SIG-M5 treated with dmso at 0.1 percent for 504 hours (cell line): ENCODE results near the gene CEP85.
A peak's percentile ranks its signal among the peaks of the same experiment; 100 is the strongest.

Experiments used
- DNase-seq: peaks from one replicate; lab custom pipeline; 2025; ENCODE audit not compliant: unreplicated experiment; lab: John Stamatoyannopoulos, UW

Gene CEP85, protein sequence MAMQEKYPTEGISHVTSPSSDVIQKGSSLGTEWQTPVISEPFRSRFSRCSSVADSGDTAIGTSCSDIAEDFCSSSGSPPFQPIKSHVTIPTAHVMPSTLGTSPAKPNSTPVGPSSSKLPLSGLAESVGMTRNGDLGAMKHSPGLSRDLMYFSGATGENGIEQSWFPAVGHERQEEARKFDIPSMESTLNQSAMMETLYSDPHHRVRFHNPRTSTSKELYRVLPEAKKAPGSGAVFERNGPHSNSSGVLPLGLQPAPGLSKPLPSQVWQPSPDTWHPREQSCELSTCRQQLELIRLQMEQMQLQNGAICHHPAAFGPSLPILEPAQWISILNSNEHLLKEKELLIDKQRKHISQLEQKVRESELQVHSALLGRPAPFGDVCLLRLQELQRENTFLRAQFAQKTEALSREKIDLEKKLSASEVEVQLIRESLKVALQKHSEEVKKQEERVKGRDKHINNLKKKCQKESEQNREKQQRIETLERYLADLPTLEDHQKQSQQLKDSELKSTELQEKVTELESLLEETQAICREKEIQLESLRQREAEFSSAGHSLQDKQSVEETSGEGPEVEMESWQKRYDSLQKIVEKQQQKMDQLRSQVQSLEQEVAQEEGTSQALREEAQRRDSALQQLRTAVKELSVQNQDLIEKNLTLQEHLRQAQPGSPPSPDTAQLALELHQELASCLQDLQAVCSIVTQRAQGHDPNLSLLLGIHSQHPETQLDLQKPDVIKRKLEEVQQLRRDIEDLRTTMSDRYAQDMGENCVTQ

DNA sequence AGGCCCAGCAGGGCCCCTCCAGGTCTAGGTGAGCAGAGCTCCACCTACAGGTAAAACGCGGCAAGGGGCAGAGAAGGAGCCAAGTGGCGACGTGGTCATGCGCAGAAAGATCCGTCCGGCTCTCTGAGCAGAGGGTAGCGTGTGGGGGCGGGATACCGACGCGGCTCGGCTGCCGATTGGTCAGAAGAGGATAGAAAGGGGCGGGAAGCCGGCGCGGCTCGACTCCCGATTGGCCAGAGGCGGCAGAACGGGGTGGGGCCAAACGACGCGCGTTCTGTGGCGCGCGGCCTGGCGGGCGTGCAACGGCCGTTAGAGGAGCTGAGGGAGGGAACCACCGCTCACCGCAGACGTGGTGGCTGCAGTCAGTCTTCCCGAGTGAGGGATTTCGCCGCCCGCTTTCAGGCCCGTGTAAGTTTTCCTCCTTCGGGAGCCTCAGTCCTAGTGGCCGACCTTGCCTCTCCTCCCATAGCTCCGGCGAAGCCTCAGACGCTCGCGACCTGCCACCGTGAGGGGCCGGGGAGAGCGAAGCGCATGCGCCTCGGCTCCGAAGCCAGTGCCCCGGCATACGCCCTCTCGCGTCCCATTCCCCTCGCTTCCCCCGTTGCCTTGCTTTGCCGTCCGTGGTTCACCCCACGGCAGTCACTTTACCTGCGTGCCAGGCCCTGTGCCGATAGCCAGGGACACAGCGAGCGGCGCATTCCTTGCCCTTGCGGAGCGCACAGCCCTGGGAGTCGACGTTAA lies at the start of gene CEP85:
Gene CEP85, plus strand, starts transcription at position 298 of the 741 bp plus-strand sequence. CDS start 5,584 bp downstream, outside the sequence.
- peak; percentile 95 for DNase-seq

DNA sequence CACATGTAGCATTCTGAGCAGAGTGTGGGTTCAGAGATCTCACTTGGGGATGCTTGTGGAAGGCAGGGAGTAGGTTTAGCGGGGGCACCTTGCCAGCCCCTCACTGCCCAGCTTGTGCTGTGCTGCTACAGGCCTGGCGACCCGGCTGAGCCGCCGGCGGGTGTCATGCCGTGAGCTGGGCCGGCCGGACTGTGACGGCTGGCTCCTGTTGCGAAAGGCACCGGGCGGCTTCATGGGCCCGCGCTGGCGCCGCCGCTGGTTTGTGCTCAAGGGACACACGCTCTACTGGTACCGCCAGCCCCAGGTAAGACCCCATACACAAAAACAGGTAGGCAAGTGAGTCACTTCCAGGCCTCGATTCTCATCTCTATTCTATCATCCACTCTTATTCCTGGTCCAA lies 49.1 kb upstream of the CEP85 start:
- DNase-seq: no peak

DNA sequence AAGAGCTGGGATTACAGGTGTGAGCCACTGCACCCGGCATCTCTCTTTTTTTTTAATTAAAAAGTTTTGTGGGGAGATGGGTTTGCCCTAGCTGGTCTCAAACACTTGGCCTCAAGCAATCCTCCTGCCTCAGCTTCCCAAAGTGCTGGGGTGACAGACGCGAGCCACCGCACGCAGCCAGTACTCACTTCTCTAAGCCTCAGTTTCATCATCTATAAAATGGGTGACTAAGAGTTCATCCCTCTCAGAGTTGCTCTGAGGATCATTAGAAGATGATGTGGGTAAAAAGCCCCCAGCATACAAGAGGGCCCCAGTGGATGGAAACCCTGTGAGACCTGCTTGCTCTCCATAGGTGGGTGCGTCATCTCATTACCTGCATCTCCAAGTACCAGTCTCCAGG lies 46.1 kb upstream of the CEP85 start:
- DNase-seq: no peak

DNA sequence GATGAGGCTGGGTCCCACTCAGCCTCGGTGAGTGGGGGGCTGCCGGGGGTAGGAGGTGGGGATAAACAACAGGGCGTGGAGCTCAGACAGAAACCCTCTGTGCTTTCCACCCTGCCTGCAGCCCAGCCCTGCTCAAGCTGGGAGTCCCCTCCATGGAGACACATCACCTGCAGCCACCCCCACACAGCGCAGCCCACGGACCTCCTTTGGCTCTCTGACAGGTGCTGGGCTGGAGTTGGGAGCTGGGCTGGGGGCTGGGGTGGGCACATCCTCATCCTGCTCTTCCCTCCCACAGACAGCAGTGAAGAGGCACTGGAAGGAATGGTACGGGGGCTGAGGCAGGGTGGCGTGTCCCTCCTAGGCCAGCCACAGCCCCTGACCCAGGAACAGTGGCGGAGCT lies 45.5 kb upstream of the CEP85 start:
- DNase-seq: no peak

DNA sequence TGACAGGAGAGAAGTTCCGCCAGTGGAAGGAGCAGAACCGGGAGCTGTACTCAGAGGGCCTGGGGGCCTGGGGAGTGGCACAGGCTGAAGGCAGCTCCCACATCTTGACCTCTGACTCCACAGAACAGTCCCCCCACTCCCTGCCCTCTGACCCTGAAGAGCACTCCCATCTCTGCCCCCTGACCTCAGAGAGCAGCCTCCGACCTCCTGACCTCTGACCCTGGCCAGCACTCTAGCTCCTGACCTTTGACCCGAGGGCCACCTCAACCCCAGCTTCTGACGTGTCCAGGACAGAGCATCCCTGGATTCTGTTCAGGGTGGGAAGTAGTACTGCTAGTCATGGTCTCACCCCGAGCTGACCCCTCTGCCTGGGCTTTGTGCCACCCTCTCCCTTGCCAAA lies 44.7 kb upstream of the CEP85 start:
- DNase-seq: no peak

DNA sequence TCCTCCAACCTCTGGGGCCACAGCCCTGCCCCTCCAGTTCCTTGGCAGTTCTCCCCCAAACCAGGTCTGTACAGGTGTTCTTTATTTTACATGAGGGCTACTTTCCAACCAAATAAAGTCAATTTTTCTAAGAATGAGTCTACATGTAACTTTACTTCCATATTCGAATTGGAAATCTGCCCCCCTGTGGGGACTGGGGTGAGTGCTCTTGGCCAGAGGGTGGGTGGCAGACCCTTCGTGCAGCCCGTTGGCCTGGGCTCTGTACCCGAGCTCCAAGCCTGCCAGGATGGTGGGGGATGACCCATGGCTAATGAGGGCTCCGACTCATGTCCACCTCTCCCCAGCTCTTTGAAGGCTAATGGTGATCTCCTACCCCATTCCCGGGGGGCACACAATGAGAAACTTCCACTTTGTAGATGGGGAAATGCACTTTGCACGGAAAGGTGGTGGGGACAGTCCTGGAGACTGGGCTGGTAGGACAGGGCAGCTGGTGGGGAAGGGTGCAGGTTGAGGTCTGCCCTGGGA lies 44.2 kb upstream of the CEP85 start:
- DNase-seq: no peak

DNA sequence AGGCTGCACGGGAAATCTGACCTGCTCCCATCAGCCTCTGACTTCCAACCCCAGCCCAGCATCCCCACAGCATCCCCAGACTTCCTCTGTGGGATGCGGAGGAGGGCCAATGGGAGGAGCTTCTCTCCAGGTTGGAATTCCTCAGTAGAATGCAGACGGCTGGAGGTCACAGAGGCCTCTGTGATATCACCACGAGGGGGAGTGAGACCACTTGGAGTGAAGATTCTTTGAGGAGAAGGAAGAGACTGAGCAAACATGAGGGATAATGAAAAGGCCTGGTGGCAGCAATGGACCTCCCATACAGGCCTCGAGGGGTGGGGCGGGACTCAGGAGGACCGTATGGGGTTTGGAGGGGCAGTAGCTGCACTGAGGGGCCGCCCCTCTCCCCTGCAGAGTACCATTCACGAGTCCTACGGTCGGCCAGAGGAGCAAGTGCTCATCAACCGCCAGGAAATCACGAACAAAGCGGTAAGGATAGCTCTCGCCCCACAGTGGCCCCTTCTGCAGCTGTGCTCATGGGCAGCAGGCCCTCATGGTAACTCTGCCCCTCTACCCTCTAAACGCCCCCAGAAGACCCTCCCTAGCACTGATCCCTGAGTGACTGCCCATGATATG lies 43.5 kb upstream of the CEP85 start, which contains the start of gene CATSPER4:
Gene CATSPER4, plus strand, starts transcription at position 230 of the 615 bp plus-strand sequence. Its CDS starts 26 bp downstream, at position 256.
- DNase-seq: no peak

DNA sequence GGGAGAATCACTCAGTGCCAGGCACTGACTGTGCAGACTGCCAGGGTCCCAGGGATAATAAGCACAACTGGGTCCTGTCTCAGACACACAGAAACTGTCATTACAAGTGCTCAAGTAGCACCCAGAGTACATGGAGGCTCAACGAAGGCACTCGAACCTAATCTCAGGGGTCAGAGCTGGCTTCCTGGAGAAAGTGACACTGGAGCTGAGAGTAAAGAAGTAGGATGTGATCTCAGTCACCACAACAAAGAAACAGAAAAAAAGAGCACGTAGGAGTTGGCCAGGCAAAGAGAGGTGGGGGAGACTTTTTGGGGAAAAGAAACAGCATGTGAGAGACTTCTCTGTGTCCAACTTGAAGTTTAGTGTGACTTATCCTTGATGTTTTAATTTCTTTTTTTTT lies 42.3 kb upstream of the CEP85 start:
- no peak for DNase-seq

DNA sequence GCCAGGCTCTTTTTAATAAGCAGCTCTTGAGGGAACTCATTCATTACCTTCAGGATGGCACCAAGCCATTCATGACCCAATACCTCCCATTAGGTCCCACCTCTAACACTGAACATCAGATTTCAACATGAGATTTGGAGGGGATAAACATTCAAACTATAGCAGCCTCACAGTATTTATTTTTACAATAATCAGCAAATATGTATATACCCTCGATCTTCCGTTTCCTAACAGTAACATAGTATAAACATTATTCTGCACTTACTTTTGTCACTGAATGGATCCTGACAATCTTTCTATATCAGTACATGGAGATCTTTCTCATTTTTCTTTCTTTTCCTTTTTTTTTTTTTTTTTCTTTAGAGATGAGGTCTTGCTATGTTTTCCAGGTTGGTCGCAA lies 38.2 kb upstream of the CEP85 start:
- no peak for DNase-seq

DNA sequence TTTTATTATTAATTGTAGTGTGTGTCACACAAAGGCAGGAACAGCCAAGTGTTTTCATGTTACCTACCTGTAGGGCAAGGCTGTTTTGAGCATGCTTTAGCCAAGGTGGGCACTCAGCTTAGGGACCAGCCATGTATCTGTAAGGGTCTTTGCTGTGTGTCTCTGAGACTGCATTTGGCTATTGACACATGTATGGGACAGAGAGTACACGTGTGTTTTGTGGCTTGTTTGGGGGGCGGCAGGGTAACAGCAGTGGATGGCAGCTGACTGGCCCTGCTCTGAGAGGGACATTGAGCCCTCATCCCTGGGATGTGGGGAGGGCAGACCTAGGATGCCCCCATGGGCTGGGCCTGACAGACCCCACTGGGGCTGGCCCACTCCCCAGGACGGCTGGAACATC lies 36.7 kb upstream of the CEP85 start:
- no peak for DNase-seq

DNA sequence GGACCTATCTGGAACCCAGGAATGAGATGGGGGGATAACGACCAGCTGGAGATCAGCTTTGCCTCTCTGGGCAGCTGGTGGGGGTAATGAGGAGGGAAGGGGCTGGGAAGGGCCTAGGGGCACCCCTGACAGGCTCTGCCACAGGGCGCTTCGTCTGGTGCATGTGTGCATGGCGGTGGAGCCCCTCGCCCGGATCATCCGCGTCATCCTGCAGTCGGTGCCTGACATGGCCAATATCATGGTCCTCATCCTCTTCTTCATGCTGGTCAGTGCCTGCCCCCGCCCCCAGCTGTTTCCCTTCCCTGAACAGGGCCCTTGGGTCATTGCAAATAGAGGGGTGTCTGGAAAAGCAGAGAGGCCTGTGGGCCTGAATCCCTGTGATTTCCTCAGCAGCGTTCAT lies 36.2 kb upstream of the CEP85 start:
- DNase-seq: no peak

DNA sequence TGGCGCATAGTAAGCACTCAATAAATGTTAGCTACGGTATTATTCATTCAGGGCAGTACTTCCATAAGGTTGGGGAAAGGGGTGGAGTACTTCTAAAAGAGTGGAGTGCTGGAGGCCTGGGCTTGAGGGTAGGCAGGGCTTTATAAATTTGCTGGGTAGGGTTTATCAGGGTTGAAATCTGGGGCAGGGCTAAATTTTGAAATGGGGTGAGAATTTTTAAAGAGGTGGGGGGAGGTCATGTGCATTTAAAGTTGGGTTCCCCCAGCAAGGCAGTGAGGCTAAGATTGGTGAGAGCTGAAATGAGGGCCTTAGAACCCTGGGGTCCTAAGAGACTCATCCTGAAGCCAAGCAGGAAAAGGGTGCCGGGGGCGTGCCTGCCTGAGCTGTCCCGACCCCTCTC lies 33.6 kb upstream of the CEP85 start:
- no peak for DNase-seq

DNA sequence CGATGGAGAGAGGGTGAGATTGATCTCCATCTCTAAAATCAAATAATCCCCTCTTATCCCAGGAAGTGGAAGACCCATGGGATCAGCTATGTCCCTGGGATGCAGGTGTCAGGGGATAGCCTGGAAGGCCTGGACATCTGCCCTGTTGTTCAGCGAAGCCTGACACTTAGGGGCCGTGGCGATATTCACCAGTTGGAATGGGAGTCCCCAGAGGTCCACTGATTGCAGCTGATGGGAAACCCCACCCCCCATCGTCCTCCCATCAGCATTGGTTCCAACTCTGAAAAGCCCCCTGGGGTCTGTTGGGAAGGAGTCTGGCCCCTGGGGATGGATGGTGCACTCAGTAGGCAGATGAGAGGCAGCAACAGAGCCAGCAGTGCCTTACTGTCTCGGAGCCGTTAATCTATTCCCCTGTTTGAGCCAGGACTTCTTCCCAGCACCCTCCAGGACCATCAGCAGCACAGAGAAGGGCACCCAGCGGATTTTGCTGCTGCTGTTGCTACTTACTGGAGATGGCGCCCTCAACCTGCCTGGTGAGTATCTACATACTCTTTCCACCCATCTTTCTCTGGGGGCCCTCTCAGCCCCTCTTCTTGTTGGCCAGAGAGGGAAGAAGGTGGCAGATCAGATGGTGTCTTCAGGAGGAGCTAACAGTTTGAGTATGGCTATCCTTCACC lies 30.2 kb upstream of the CEP85 start:
- no peak for DNase-seq

DNA sequence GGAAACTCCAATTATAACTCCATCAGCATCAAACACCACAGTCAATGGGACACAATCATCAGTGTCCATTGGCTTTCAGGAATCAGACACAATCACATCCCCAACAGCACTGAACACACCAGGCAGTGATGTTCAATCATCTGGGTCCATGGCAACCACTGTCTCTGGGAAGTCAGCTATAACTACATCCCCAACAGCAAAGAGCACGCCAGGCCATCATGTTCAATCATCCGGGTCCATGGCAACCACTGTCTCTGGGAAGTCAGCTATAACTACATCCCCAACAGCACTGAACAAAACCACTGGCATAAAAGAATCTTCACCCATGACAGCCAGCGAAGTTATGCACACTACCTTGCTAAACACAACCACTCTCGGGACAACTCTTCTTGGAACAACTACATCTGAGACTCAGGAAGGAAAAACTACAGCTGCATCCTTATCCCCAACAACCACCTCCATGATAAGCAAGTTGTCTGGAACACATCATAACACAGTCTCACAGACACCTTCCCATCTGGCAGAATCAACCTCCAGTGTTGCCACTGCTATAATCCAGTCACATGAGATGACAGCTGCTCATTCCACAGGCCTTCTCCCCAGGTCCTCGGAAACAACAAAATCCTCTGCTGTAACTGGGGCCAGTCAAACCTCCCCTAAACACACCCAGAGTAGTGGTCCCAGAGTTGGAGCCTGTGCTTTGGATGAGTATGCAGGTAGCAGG lies 23.7 kb upstream of the CEP85 start:
- no peak for DNase-seq

DNA sequence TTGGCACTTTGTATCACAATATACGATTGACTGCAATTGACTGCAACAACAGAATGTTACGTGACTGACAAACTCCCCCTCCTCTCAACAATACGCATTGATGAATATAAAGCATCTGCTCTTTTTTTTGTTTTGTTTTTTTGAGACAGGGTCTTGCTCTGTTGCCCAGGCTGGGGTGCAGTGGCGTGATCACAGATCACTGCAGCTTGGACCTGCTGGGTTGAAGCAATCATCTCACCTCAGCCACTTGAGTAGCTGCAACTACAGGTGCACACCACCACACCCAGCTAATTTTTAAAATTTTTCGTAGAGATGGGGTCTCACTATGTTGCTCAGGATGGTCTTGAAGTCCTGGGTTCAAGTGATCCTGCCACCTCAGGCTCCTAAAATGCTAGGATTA lies 21.3 kb upstream of the CEP85 start:
- no peak for DNase-seq

DNA sequence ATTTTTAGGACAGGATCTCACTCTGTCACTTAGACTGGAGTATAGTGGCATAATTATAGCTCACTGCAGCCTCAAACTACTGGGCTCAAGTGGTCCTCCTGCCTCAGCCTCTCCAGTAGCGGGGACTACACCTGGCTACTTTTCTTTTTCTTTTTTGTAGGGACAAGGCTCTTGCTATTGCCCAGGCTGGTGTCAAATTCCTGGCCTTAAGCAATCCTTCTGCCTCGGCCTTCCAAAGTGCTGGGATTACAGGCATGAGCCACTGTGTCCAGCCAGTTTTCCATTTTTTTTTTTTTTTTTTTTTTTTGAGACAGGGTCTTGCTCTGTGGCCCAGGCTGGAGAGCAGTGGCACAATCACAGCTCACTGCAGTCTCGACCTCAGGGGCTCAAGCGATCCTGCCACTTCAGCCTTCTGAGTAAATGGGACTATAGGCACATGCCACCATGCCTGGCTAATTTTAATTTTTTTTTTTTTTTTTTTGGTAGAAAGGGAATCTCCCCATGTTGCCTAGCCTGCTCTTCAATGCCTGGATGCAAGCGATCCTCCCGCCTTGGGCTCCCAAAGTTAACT lies 20.6 kb upstream of the CEP85 start:
- DNase-seq: no peak

DNA sequence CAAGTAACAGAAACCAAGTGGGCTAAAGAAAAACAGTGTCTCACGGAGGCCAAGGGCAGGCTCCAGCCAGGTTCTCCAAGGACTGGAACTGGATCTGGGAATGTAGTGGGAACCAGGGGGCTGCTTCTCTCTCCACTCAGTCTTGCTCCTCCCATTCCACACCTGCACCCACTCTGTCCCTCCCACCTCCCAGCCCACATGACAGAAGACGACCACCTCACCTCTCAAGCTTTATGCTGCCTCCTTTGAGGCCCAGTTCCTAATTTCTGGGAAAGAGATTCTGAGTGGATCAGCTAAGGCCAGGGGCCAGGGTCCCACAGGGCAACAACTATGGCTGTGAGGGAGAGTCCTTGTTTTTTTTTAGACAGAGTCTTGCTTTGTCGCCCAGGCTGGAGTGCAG lies 18.8 kb upstream of the CEP85 start:
- DNase-seq: no peak

DNA sequence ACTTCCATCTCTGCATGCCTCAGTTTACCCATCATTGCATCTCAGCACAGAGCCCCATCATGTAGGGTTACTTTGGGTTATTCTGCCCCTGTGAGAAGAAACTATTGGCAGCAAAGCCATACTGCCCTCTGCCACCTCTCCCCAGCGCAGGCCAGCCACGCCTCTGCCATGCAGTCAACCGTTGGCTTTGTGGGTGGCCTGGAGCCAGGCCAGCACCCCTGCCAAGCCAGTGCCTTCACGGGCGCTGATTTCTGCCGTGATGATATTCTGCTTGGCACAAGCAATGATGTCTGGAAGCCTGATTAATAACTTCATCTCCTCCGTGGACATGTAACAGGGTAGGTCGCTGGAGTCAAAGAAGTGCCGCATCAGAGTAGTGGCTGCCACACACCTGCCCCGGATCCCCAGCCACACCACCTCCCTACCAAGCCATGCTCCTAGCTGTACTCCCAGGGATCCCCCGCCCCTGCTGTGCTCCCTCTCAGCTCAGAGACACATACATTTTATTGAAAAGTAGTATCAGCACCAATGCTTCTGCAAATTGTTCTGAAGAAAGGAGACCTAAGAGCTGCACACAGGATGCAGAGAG lies 15.0 kb upstream of the CEP85 start:
- DNase-seq: no peak
